ENCODE data around the gene USP5.
"Not testable (repeated sequence)": the region's sequence is repeated elsewhere in the genome, so short reads cannot be mapped to it uniquely, and the experiment has no call there.

The USP5 gene

GRCh38 chr12:6905414-6906040 is 53.6 kb downstream of the USP5 start:
- Histone ChIP-seq H3K9ac (ENCODE audit: low read length) (peak overlapping the region; percentile 83), H3F3A (ENCODE audit: insufficient read depth) (no peaks in the 10 kb centered on the region), H3K4me2 (ENCODE audit: low read depth, low read length, poor library complexity, severe bottlenecking) (peak overlapping the region; percentile 99), H4K20me1 (ENCODE audit: low read depth, low read length) (no peaks in the 10 kb centered on the region), H3K27me3 (ENCODE audit: low read length) (no peaks in the 10 kb centered on the region), H3K4me3 (ENCODE audit: insufficient read depth, low read length, poor library complexity, severe bottlenecking) (peak overlapping the region; percentile 95), H3K9me2 (replicated peaks; ENCODE audit: insufficient read depth, low read length) (no peaks in the 10 kb centered on the region), H3K36me3 (ENCODE audit: low read length) (no peaks in the 10 kb centered on the region), H2AFZ (ENCODE audit: low read depth, low read length, severe bottlenecking) (no peak overlapping the region), H3K79me2 (ENCODE audit: insufficient read depth, low read length) (no peaks in the 10 kb centered on the region), H3K27ac (ENCODE audit: low read depth, low read length) (no peak overlapping the region), H3K9me3 (ENCODE audit: insufficient read depth, low read length) (no peaks in the 10 kb centered on the region)
- no peak for TF ChIP-seq EZH2phosphoT487 (conservative IDR thresholded peaks at IDR 0.05; ENCODE audit: low read length)
- TF ChIP-seq, protein P1, sequence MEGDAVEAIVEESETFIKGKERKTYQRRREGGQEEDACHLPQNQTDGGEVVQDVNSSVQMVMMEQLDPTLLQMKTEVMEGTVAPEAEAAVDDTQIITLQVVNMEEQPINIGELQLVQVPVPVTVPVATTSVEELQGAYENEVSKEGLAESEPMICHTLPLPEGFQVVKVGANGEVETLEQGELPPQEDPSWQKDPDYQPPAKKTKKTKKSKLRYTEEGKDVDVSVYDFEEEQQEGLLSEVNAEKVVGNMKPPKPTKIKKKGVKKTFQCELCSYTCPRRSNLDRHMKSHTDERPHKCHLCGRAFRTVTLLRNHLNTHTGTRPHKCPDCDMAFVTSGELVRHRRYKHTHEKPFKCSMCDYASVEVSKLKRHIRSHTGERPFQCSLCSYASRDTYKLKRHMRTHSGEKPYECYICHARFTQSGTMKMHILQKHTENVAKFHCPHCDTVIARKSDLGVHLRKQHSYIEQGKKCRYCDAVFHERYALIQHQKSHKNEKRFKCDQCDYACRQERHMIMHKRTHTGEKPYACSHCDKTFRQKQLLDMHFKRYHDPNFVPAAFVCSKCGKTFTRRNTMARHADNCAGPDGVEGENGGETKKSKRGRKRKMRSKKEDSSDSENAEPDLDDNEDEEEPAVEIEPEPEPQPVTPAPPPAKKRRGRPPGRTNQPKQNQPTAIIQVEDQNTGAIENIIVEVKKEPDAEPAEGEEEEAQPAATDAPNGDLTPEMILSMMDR (IDR thresholded peaks at IDR 0.05; ENCODE audit: insufficient read depth, low read length, poor library complexity, severe bottlenecking) = no peak

- not testable (repeated sequence) for H3K9ac ChIP-seq (ENCODE audit: low read length); H3K9me3 ChIP-seq (ENCODE audit: insufficient read depth, low read length); H4K20me1 ChIP-seq (ENCODE audit: low read depth, low read length); H3K27me3 ChIP-seq (ENCODE audit: low read length); H3K79me2 ChIP-seq (ENCODE audit: insufficient read depth, low read length); H3K36me3 ChIP-seq (ENCODE audit: low read length); H2AFZ ChIP-seq (ENCODE audit: low read depth, low read length, severe bottlenecking); H3K4me3 ChIP-seq (ENCODE audit: insufficient read depth, low read length, poor library complexity, severe bottlenecking); H3F3A ChIP-seq (ENCODE audit: insufficient read depth); H3K9me2 ChIP-seq (replicated peaks; ENCODE audit: insufficient read depth, low read length); H3K27ac ChIP-seq (ENCODE audit: low read depth, low read length); H3K4me2 ChIP-seq (ENCODE audit: low read depth, low read length, poor library complexity, severe bottlenecking)
Measured at GRCh38 chr12:6908141-6908540, 56.2 kb downstream of the USP5 start.

- no peak overlapping the region for H3K4me3 ChIP-seq (ENCODE audit: insufficient read depth, low read length, poor library complexity, severe bottlenecking)
- H3K36me3 ChIP-seq (ENCODE audit: low read length) = no peaks in the 10 kb centered on the region
- H3K79me2 ChIP-seq (ENCODE audit: insufficient read depth, low read length) = no peaks in the 10 kb centered on the region
- no peaks in the 10 kb centered on the region for H4K20me1 ChIP-seq (ENCODE audit: low read depth, low read length)
- no peaks in the 10 kb centered on the region for H3K9me3 ChIP-seq (ENCODE audit: insufficient read depth, low read length)
- no peaks in the 10 kb centered on the region for H3K27me3 ChIP-seq (ENCODE audit: low read length)
- H3K9ac ChIP-seq (ENCODE audit: low read length) = no peak overlapping the region
- no peak overlapping the region for H2AFZ ChIP-seq (ENCODE audit: low read depth, low read length, severe bottlenecking)
- TF ChIP-seq EZH2phosphoT487 (conservative IDR thresholded peaks at IDR 0.05; ENCODE audit: low read length) = no peak
- TF ChIP-seq, protein P1 (IDR thresholded peaks at IDR 0.05; ENCODE audit: insufficient read depth, low read length, poor library complexity, severe bottlenecking) = no peak
- H3K4me2 ChIP-seq (ENCODE audit: low read depth, low read length, poor library complexity, severe bottlenecking) = no peak overlapping the region
- no peaks in the 10 kb centered on the region for H3F3A ChIP-seq (ENCODE audit: insufficient read depth)
- no peaks in the 10 kb centered on the region for H3K9me2 ChIP-seq (replicated peaks; ENCODE audit: insufficient read depth, low read length)
- H3K27ac ChIP-seq (ENCODE audit: low read depth, low read length) = no peak overlapping the region
Measured at GRCh38 chr12:6909421-6910145, 57.6 kb downstream of the USP5 start.
